GM15510 (cell line): ENCODE results near the gene AUNIP.

Experiments
- POLR2A ChIP-seq: IDR thresholded peaks from 3 replicates; pipeline ENCODE4 v1.6.1; 2011; ENCODE audit warnings: borderline replicate concordance; ENCODE audit not compliant: insufficient read length; ENCODE audit errors: extremely low read depth

The AUNIP gene

DNA sequence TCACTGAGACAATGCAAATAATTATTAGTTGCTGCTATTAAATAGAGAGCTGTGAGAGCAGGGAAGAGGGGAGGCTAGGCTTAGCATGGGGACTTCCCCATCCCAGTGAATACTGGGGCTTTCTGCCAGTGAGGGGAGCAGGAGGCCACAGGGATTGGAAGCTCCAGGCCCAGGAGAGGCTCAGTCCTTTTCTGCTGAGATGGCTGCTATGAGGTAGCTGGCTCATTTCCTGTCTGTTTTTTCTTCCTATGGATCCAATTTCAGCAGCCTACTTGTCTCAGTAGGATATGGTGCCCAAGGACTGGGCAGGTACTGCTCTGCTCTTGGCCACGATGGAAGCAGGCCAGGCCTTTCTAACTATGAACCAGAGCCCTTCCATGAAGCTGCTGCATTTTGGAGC is 37.0 kb upstream of the AUNIP start:
- TF ChIP-seq POLR2A, result no peak

DNA sequence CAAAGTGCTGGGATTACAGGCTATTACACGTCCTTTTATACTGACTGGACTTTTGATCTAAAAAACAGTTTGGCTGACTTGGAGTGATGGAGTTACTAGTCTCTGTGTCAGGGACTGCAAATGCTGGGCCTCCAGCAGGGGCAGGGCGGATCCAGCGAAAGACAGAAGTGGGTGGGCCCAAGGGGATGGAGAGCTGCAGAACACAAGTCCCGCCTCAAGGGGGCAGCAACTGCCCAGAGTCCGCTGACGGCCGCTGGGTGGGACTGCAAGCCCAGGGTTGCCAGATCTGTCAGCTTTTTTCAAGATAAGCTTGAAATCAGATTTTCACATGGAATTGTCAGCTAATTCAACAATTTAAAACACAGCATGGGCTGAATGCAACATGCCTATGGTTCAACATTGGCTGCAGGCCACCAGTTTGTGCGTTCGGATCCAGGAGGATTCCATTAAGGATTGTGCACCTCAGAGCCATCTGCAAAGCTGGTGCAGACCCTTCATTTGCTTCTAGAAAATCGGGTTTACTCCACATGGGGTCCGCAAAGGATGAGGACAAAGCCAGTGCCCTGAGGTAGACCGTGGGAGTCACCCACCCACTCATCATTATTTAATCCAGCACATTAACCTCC is 36.2 kb upstream of the AUNIP start:
- no peak for TF ChIP-seq POLR2A

DNA sequence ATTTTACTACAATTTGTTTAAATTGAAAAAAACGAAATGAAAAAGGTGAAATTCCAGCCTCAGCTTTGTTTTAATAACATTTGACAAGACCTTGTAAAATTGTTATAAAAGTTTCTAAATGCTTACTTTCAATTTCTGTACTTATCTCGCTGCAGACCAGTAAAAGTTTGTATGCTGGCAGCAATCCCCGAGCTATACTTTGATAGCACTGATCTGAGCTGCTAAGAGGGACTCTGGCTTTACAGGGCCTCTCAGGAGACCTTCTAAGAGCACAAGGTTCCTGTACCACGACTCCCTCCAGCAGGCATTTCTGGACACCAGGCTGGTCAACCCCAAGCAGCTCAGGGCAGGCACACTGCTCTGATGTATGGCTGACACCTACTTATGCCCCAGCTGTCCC is 33.9 kb upstream of the AUNIP start:
- no peak for TF ChIP-seq POLR2A

DNA sequence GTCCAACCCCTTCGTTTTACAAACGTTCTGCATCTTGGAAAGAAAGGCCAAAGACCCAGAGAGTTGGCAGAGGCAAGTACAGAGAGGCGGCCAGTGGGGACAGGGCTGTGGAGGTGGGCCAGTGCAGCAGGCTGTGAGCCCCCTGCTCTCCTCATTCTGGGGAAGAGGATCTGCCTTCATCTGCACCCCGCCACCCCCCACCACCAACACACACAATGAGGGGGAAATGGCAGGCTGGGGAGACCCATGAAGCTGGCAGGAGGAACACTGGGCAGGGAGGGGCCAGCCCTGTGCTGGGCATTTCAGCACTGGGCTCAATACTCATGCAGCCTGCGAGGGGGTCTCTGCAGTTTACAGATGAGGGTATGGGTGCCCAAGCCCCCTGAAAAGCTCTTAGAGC is 32.3 kb upstream of the AUNIP start:
- no peak for TF ChIP-seq POLR2A

DNA sequence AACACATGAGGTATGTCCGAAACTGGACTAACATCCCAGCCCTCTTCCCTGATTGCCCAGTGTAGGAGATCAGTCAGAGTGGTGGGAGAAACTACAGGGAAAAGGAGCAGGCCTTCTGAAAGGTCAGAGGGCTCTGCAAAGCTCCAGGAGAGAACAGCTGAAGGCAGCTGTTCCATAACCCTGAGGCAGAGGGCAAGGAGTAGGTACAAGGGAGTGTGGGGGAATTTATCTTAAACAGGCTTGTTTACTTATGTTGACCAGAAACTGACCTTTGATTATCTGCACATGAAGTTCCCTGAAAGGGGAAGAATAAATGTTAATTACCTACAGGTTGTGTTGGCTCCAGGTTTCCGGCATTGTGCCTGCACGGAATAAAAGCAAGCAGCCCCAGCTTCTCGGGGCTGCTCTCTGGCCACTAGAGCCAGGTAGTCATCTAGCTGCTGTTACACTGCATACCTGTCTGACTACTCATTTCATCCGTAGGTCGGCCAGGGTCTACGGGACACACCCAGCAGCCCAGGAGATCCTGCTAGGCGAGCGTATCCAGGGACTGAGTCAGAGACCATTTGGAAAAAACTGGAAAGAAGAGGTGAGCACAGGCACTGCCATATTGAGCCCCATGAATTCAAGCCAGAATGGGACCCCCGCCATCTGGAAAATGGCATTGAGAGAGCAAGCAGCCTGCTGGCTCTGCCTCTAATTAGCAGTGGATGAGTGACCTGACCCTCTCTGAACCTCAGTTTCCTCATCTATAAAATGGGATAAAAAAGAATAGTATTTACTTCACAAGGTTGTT is 31.2 kb upstream of the AUNIP start:
- no peak for TF ChIP-seq POLR2A

DNA sequence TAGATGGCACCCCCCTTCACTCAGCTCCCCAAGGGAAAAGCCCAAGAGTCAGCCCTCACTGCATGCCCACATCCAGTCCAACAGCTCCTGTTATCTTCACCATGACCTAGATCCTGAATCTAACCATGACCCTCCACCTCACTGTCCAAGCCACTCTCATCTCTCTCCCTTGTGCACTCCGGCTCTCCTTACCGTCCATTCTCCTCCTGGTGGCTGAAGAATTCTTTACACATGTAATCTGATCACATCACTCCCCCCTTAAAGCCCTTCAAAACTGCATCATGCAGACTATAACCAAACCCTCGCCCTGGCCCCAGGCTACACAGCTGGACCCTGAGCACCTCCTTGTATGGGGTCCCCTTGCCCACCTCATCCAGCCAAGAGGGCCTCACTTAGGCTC is 30.2 kb upstream of the AUNIP start:
- TF ChIP-seq POLR2A, result no peak

DNA sequence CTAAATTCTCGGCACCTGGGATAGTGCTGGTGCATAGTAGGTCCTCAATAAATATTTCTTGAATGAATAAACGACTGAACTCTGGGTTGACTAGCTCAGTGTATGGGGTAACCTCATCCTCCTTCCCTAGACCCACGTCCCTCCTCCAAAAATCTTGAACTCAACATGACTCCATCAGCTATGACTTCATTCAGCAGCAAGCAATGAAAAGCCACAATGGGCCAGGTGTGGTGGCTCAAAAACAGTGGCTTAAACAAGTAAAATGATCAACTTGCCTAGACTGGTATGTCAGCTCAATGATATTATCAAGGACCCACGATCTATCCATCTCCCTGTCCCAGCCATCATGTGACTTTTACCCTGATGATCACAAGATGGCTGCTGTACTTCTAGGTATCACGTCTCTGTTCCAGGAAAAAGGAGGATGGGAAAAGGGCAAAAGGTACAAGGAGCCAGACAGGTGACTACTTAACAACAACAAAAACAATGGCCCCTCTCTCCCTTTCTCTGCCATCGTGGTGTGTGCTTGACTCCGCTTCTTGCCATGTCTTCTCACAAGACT is 29.2 kb upstream of the AUNIP start:
- no peak for TF ChIP-seq POLR2A

DNA sequence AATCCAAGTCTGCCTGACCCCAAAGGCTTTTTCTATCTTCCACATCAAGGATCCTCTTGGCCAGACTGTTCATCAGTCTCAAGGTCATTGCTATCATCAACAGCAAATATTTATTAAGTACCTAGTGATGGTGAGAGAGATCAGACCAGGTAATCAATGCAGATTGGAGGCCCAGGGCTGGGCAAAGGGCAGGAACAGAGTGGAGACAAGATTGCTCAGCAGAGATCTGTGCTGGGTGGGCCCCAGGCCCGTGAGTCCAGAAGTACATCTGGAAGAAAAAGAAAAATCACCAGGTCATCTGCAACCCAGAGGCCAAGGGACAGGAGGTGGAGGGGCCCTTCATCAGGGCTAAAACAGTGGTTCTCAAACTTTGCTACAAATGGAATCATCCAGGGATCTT is 26.3 kb upstream of the AUNIP start:
- TF ChIP-seq POLR2A, result no peak

DNA sequence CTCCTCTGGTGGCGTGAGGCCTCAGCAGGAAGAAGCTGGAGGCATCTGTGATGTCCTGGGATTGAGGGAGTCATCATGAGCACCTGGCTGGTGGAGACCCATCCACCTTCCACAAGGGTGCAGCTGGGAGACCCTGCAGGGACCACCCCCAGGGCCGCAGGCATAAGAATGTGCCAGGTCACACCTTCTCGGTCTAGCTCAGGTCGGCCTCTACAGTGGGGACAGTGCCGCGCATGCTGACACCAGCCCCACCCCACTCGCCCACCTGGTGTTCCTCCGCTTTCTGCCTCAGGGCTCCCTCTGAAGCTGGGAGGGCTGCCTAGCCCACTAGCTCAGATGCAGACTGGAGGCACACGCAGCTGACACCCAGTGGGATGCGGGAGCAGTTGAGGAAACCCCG is 22.0 kb upstream of the AUNIP start:
- TF ChIP-seq POLR2A, result no peak

DNA sequence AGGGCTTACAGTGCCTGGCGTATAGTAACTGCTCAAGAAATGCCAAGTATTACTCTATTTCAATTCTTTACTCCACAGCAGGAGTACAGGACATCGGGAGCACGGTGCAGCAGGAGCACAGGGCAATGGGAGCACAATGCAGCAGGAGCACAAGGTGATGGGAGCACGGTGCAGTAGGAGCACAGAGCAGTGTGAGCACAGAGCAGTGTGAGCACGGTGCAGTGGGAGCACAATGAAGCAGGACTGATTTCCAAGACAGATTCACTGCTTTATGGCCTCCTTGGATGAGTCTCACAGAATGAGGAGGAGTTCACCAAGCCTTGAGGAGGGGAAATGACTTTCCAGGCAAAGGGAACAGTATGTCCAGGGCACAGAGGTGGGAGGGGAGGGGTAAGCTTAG is 21.3 kb upstream of the AUNIP start:
- no peak for TF ChIP-seq POLR2A

DNA sequence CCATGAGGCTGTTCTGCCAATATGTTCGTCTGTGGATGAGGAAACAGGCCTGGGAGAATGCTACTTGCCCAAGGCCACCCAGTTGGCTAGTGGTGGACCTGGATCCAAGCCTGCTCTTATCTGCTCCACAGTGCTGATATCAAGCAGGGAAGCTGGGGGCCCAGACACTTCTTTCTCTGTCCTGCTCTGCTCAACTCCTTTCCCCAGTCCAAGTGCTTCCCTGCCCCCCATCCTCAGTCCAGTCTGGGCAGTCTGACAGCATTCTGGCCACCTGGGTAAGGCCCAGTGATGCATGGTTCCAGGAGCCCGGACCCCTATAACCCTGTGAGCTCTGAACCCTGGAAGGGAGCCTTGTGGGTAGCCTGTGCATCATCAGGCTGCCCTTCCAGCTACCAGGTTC is 20.4 kb upstream of the AUNIP start:
- TF ChIP-seq POLR2A, result no peak

DNA sequence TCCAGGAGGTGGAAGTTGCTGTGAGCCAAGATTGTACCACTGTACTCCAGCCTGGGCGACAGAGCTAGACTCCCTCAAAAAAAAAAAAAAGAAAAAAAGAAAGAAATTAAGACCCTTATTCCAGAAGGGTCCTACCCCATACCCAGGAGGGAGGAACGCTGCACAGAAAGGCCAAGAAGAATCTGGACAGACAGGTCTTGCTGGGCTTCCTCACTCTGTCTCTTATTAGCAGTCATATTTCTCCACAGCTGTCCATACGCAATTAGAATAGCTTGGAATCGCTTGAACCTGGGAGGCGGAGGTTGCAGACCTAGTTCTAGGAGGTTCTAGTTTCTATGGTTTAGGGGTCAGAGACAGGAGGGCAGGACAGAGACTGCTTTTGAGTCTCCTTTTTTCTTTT is 19.4 kb upstream of the AUNIP start:
- TF ChIP-seq POLR2A, result no peak

DNA sequence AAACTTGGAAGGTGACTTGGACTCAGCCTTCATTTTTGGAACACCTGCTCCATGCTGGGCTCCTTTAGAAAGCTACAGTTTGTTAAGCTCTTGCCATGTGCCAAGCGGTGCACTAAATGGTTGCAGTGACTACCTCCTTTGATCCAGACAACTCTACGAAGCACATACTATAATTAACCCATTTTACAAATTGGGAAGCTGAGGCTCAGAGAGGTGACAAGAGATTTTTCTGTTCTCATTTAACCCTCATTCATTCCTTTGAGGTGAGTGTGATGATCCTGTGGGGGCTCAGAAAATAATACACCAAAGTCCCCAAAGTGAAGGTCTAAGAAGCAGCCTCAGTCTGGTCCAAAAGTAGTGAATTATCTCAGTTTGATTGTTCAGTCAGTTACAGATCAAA is 17.9 kb upstream of the AUNIP start:
- TF ChIP-seq POLR2A, result no peak

DNA sequence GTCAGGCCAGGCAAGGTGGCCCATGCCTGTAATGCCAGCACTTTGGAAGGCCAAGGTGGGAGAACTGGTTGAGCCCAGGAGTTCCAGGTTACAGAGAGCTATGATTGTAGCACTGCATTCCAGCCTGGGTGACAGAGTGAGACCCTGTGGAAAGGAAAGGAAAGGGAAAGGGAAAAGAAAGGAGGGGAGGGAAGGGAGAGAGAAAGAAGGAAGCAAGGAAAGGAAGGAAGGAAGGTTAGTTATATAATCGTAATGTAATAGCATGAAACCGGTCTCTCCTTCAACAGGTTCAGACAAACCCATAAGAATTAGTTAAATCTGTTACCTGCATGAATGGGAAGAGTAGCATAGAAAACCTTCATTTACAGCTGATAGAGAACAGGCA is 17.4 kb upstream of the AUNIP start:
- no peak for TF ChIP-seq POLR2A

DNA sequence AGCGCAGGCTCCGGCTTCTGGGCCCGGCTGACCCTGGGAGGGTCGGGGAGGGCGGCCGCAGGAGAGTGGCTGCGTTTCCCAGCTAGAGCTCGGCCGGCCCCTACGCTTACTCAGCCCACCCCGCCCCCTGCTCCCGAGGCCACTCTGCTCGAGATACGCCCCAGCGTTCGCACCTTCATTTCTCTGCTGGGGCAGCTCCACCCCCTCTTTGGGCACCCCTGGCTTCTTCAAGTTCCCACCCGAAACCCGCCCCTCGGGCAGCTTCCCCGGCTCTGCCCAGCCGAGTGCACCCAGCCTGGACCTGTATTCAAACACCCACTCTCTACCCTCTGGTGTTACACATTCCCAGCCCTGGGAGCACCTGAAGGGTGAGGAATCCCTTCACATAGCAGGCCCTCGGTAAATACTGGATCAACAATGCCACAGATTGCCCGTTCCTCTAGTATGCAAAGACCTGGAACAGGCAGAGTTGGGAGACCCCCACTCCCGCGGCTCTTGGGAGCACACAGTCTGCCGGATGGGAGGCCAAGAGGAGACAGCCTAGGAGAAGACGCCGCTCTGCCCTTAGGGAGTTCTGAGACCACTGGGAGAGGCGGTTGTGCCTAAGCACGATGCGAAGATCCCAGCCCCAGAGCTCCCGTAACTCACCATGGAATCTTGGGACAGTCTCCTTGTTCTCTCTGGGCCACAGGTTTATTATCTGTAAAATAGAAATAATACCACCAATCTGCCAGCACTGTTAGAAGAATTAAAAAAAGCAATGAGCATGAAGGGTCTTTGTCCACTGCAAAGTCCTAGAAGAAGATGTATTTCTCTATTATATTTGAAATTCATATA is 16.8 kb upstream of the AUNIP start:
- no peak for TF ChIP-seq POLR2A
